Activated CD8-positive, alpha-beta T cell treated with anti-CD3 and anti-CD28 coated beads, Interleukin-2, amount 10 ng/mL, durations not matched to agents 7 days and 5 days (primary cell): Measurements from ENCODE around the gene DSG2. TPM values are rescaled to one million over a fixed set of nuclear protein-coding genes. Genes with fewer than 3 reads are reported as not detected.

ENCODE experiments used
- ATAC-seq: fragments of 150-1000 bp; cut with Tn5 transposase; one replicate; pipeline ENCODE4 v1.10.0; 2021; ENCODE audit warnings: moderate library complexity
- CTCF ChIA-PET: fragments of 350-600 bp; sonication (Branson Sonifier 250); formaldehyde crosslinking; loops from one replicate; lab custom pipeline; 2021; ENCODE audit warnings: antibody characterized with exemption; lab: Charles Lee
- POLR2A ChIA-PET: fragments of 350-600 bp; sonication (Branson Sonifier 250); formaldehyde crosslinking; loops from one replicate; lab custom pipeline; 2021; ENCODE audit warnings: antibody characterized with exemption; lab: Charles Lee
- DNase-seq: peaks from one replicate; pipeline ENCODE4 v3.0.0-alpha.2; 2020
- H3K27ac Mint-ChIP-seq: one replicate; pipeline ENCODE4 v1.8.0; 2021; ENCODE audit warnings: mild to moderate bottlenecking, mixed read lengths
- H3K27me3 Mint-ChIP-seq: one replicate; pipeline ENCODE4 v1.8.0; 2021; ENCODE audit warnings: low read depth, mixed read lengths
- H3K36me3 Mint-ChIP-seq: one replicate; pipeline ENCODE4 v1.8.0; 2021; ENCODE audit warnings: low read depth, mixed read lengths
- H3K4me1 Mint-ChIP-seq: one replicate; pipeline ENCODE4 v1.8.0; 2021; ENCODE audit warnings: low read depth, mixed read lengths
- H3K4me3 Mint-ChIP-seq: one replicate; pipeline ENCODE4 v1.8.0; 2021; ENCODE audit warnings: mild to moderate bottlenecking, mixed read lengths
- H3K9me3 Mint-ChIP-seq: one replicate; pipeline ENCODE4 v1.8.0; 2022; ENCODE audit warnings: mixed read lengths; ENCODE audit not compliant: insufficient read depth
- total RNA-seq, 2 experiments: library from RNA; stranded (reverse); gene quantifications; one replicate each; pipeline ENCODE4 v1.2.3, GENCODE V29; 2021

DSG2 gene
- under 1 TPM; 0.18 to 0.32 TPM for total RNA-seq

GRCh38 chr18:31497836-31498573, at the start of gene DSG2:
TSS of gene DSG2 (plus strand) at chr18:31498177. CDS start at chr18:31498252, 75 bp downstream.
- peak within 1 kb of the TSS; percentile 68 for H3K4me3 Mint-ChIP-seq
- ATAC-seq (peak; percentile 90), DNase-seq (peak; percentile 34)
- ChIA-PET POLR2A (no interaction called here), CTCF (no interaction called here)
- peaks cover 40% of the 10 kb centered on the region for H3K27me3 Mint-ChIP-seq
- H3K36me3 Mint-ChIP-seq, result no peaks in the 10 kb centered on the region
- H3K4me1 Mint-ChIP-seq, result peaks cover 6% of the 10 kb centered on the region
- H3K27ac Mint-ChIP-seq, result no peak within 1 kb of the TSS
- H3K9me3 Mint-ChIP-seq, result no peaks in the 10 kb centered on the region

- Mint-ChIP-seq H3K27ac (no peak overlapping the region), H3K9me3 (no peaks in the 10 kb centered on the region), H3K36me3 (no peaks in the 10 kb centered on the region), H3K27me3 (no peaks in the 10 kb centered on the region), H3K4me1 (no peaks in the 10 kb centered on the region), H3K4me3 (no peak overlapping the region)
- no peak for ATAC-seq
- ChIA-PET CTCF (no interaction called here), POLR2A (no interaction called here)
- DNase-seq, result no peak
Measured at GRCh38 chr18:31450409-31450808, 47.6 kb upstream of the DSG2 start.

GRCh38 chr18:31451625-31452024, 46.4 kb upstream of the DSG2 start:
- ATAC-seq, result no peak
- POLR2A ChIA-PET, result no interaction called here
- no peaks in the 10 kb centered on the region for H3K36me3 Mint-ChIP-seq

GRCh38 chr18:31454066-31454708, 43.8 kb upstream of the DSG2 start:
- POLR2A ChIA-PET, result no interaction called here
- CTCF ChIA-PET, result no interaction called here
- Mint-ChIP-seq H3K27ac (no peak overlapping the region), H3K27me3 (no peaks in the 10 kb centered on the region), H3K36me3 (no peaks in the 10 kb centered on the region), H3K4me1 (no peaks in the 10 kb centered on the region), H3K4me3 (no peak overlapping the region), H3K9me3 (no peaks in the 10 kb centered on the region)
- DNase-seq (no peak), ATAC-seq (no peak)

More at GRCh38 chr18:31451625-31452024, 46.4 kb upstream of the DSG2 start:
- Mint-ChIP-seq H3K27ac (no peak overlapping the region), H3K9me3 (no peaks in the 10 kb centered on the region), H3K4me3 (no peak overlapping the region), H3K27me3 (no peaks in the 10 kb centered on the region), H3K4me1 (no peaks in the 10 kb centered on the region)
- no peak for DNase-seq
- CTCF ChIA-PET, result no interaction called here

DNA sequence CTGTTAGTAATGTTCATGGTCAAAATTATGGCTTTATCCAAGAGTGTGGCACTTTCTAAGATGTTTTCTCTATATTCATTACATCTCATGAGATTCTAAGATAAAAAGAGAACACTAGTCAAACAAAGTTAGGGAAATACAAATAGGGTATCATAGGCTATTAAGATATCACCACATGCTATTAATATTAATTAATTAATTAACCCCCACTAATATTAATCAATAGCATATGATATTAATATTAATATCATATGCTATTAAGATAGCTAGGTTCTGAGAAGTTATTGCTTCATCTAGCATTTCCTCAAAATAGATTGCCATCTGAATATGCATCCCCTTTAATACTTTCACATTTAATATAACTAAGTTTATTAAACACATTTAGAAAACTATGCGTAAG, 28.3 kb upstream of the DSG2 start:
- Mint-ChIP-seq H3K9me3 (no peaks in the 10 kb centered on the region), H3K36me3 (no peaks in the 10 kb centered on the region), H3K4me1 (no peaks in the 10 kb centered on the region), H3K27me3 (no peaks in the 10 kb centered on the region), H3K4me3 (no peak overlapping the region), H3K27ac (no peak overlapping the region)
- ATAC-seq (no peak), DNase-seq (no peak)
- POLR2A ChIA-PET, result no interaction called here
- CTCF ChIA-PET, result no interaction called here

DNA sequence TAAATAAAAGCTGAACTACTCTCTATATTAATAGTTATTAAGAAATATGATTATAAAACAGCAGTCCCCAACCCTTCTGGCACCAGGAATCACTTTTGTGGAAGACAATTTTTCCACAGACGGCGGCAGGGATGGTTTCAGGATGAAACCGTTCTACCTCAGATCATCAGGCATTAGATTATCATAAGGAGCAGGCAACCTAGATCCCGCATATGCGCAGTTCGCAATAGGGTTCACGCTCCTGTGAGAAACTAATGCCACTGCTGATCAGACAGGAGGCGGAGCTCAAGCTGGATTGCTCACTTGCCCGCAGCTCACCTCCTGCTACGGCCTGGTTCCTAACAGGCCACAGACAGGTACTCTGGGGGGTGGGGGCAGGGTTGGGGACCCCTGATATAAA, 19.3 kb upstream of the DSG2 start:
- ATAC-seq (no peak), DNase-seq (no peak)
- no peak overlapping the region for H3K27ac Mint-ChIP-seq
- H3K36me3 Mint-ChIP-seq, result no peaks in the 10 kb centered on the region
- no peaks in the 10 kb centered on the region for H3K4me1 Mint-ChIP-seq
- no peaks in the 10 kb centered on the region for H3K27me3 Mint-ChIP-seq
- no peaks in the 10 kb centered on the region for H3K9me3 Mint-ChIP-seq
- ChIA-PET CTCF (no interaction called here), POLR2A (no interaction called here)
- no peak overlapping the region for H3K4me3 Mint-ChIP-seq

DNA sequence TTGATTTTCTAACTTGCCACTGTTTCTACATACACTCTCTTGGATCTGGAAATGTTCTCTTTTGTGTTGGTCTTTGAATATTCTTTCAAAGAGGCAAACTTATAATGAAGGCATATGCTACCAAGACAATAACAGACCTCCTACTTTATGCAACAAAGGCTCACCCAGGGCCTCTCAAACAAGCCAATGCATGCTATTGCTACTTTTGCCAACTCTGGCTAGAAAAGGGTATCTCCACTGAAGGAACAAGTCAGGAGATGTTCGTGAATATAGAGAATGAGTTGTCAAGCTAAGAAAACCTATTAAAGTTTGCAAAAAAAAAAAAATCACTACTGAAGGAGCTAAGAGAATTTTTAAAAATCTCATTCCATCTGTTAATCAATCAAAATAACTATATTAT, 15.9 kb upstream of the DSG2 start:
- CTCF ChIA-PET, result no interaction called here
- ATAC-seq (no peak), DNase-seq (no peak)
- Mint-ChIP-seq H3K4me3 (no peak overlapping the region), H3K36me3 (no peaks in the 10 kb centered on the region), H3K4me1 (no peaks in the 10 kb centered on the region), H3K9me3 (no peaks in the 10 kb centered on the region), H3K27ac (no peak overlapping the region), H3K27me3 (no peaks in the 10 kb centered on the region)
- POLR2A ChIA-PET, result no interaction called here

GRCh38 chr18:31483396-31483795, 14.6 kb upstream of the DSG2 start:
- ATAC-seq (no peak), DNase-seq (no peak)
- no peaks in the 10 kb centered on the region for H3K36me3 Mint-ChIP-seq
- ChIA-PET POLR2A (no interaction called here), CTCF (no interaction called here)
- no peak overlapping the region for H3K27ac Mint-ChIP-seq
- no peaks in the 10 kb centered on the region for H3K9me3 Mint-ChIP-seq
- no peak overlapping the region for H3K4me3 Mint-ChIP-seq
- H3K4me1 Mint-ChIP-seq, result no peaks in the 10 kb centered on the region
- H3K27me3 Mint-ChIP-seq, result no peaks in the 10 kb centered on the region

GRCh38 chr18:31484461-31484860, 13.5 kb upstream of the DSG2 start:
- DNase-seq, result no peak
- no peaks in the 10 kb centered on the region for H3K4me1 Mint-ChIP-seq
- no peaks in the 10 kb centered on the region for H3K36me3 Mint-ChIP-seq
- ChIA-PET CTCF (no interaction called here), POLR2A (no interaction called here)
- H3K27ac Mint-ChIP-seq, result no peak overlapping the region
- H3K4me3 Mint-ChIP-seq, result no peak overlapping the region
- no peaks in the 10 kb centered on the region for H3K27me3 Mint-ChIP-seq
- no peaks in the 10 kb centered on the region for H3K9me3 Mint-ChIP-seq
- ATAC-seq, result no peak

- ATAC-seq, result no peak
- no peak overlapping the region for H3K4me3 Mint-ChIP-seq
- ChIA-PET POLR2A (no interaction called here), CTCF (no interaction called here)
- H3K9me3 Mint-ChIP-seq, result no peaks in the 10 kb centered on the region
- no peak overlapping the region for H3K27ac Mint-ChIP-seq
- no peaks in the 10 kb centered on the region for H3K4me1 Mint-ChIP-seq
- no peaks in the 10 kb centered on the region for H3K27me3 Mint-ChIP-seq
- no peak for DNase-seq
- no peaks in the 10 kb centered on the region for H3K36me3 Mint-ChIP-seq
Measured at GRCh38 chr18:31486165-31486564, 11.8 kb upstream of the DSG2 start.

GRCh38 chr18:31487246-31488015, 10.5 kb upstream of the DSG2 start:
- ATAC-seq (no peak), DNase-seq (no peak)
- H3K27ac Mint-ChIP-seq, result no peak overlapping the region
- H3K4me3 Mint-ChIP-seq, result no peak overlapping the region
- H3K36me3 Mint-ChIP-seq, result no peaks in the 10 kb centered on the region
- ChIA-PET POLR2A (no interaction called here), CTCF (no interaction called here)
- H3K4me1 Mint-ChIP-seq, result no peaks in the 10 kb centered on the region
- H3K9me3 Mint-ChIP-seq, result no peaks in the 10 kb centered on the region
- no peaks in the 10 kb centered on the region for H3K27me3 Mint-ChIP-seq

DNA sequence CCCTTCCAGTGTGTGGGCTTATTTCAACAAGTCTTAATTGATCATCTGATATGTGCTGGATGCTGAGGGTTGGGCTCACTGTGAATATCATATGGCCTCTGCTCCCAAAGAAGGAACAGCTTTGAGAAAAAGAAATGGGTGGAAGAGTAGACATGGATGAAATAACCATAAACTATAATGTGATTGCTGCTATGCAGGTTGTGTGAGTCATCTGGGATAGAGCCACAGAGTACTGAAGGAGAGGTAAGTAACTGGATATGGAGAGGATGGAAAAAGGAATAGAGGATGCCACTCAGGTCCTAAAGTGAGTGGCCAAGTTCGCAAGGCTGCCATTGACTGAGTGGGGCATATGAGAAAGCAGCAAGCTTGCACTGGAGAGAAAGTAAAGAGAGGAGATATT, 8.7 kb upstream of the DSG2 start:
- ATAC-seq (no peak), DNase-seq (no peak)
- CTCF ChIA-PET, result no interaction called here
- no peaks in the 10 kb centered on the region for H3K4me1 Mint-ChIP-seq
- no peaks in the 10 kb centered on the region for H3K27me3 Mint-ChIP-seq
- no peaks in the 10 kb centered on the region for H3K36me3 Mint-ChIP-seq
- H3K27ac Mint-ChIP-seq, result no peak overlapping the region
- H3K9me3 Mint-ChIP-seq, result no peaks in the 10 kb centered on the region
- no peak overlapping the region for H3K4me3 Mint-ChIP-seq
- POLR2A ChIA-PET, result no interaction called here
